HG02678 (cell line): ENCODE data around the gene TRABD2B.
"Not testable (repeated sequence)": the region's sequence is repeated elsewhere in the genome, so short reads cannot be mapped to it uniquely, and the experiment has no call there.

Source experiments
- ATAC-seq: cut with Tn5 transposase; IDR thresholded peaks from one replicate; pipeline ENCODE4 v1.9.1; 2021; ENCODE audit warnings: mild to moderate bottlenecking, moderate library complexity; ENCODE audit not compliant: unreplicated experiment

TRABD2B gene

DNA sequence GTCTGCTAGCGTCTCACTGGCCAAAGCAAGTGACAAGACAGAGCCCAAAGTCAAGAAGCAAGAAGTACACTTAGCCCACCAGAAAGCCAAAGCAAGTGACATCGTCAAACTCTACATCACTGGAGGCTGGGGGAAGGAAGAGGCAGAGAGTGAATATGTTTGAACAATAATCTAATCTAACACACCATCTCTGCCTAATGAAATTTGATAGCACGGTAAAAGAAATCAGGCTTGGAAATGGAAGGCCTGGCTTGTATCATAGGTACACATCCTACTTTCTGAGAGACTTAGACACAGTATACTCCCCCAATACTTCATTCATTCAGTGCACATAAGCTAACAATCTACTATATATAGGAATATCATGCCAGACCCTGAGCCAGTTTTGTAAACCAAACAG, 26.3 kb downstream of the TRABD2B start:
- no peak for ATAC-seq

GRCh38 chr1:47969478-47969877, 27.7 kb downstream of the TRABD2B start:
- ATAC-seq, result no peak

DNA sequence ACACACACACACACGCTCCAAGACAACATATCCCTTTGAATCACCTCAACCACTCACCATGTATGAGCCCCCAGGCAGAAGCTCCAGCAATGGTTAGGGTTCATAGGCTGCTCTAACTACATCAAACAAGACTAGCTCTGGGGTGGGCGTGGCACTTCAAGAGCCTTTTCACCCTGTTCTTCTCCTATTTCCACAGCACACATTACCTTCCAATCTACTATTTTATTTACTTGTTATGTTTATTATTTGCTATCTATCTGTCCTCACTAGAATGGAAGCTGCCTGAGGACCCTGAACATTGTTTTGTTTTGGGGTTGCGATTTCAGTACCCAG, 28.7 kb downstream of the TRABD2B start:
- ATAC-seq, result no peak

DNA sequence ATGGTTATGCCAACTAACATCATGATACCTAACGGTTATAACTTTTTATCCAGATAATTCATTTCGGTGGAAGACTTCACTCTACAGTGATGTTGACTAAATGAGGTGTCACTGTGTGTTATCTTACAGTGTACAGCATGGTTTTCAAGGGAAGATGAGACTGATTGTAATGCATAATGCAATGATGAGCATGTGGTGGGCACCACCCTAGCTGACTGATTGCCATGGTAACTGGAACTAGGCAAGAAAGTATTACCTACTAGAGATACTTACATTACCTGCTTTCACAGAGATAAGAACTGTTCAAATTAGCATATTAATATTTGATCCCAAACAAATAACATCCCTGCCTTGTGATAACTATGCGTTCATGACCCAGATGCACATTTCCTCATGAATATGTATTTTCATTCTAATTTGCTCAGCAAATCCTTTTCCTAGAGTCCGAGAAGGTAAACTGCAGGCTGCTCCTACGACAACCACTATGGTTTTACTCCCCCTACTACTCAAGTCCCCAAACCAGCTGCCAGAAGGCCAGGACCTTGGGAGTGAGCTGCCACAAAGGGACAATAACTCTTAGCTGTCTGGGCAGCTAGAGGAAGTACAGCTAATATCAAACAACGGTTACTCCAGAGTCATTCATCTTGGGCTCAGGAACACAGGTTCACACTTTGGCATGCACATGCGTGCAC, 29.2 kb downstream of the TRABD2B start:
- no peak for ATAC-seq

- ATAC-seq, result no peak
Measured at GRCh38 chr1:47965816-47966215, 31.4 kb downstream of the TRABD2B start.

- no peak for ATAC-seq
Measured at GRCh38 chr1:47964636-47965035, 32.5 kb downstream of the TRABD2B start.

- no peak for ATAC-seq
Measured at GRCh38 chr1:47963568-47964358, 33.4 kb downstream of the TRABD2B start.

GRCh38 chr1:47962750-47963492, 34.3 kb downstream of the TRABD2B start:
- ATAC-seq, result no peak

- ATAC-seq, result not testable (repeated sequence)
Measured at GRCh38 chr1:47961835-47962234, 35.4 kb downstream of the TRABD2B start.

GRCh38 chr1:47956491-47956890, 40.7 kb downstream of the TRABD2B start:
- ATAC-seq, result not testable (repeated sequence)

DNA sequence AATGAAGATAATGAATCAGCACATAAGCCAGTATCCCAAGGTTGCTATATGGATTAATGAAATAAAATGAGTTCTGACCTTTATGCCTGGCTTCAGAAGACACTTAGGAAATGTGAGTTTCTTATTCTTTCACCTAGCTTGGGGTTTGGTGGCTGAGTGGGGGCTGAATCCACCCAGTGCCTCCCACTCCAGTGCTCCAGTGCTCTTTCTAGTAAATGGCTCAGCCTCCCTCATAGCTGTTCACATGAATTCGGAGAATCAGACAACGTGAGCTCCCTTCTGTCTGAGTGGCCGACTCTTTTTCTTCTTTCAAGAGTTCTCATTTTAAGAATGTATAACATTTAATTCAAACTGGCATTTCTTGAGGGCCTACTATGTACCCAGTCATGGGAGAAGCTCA, 43.5 kb downstream of the TRABD2B start:
- no peak for ATAC-seq

DNA sequence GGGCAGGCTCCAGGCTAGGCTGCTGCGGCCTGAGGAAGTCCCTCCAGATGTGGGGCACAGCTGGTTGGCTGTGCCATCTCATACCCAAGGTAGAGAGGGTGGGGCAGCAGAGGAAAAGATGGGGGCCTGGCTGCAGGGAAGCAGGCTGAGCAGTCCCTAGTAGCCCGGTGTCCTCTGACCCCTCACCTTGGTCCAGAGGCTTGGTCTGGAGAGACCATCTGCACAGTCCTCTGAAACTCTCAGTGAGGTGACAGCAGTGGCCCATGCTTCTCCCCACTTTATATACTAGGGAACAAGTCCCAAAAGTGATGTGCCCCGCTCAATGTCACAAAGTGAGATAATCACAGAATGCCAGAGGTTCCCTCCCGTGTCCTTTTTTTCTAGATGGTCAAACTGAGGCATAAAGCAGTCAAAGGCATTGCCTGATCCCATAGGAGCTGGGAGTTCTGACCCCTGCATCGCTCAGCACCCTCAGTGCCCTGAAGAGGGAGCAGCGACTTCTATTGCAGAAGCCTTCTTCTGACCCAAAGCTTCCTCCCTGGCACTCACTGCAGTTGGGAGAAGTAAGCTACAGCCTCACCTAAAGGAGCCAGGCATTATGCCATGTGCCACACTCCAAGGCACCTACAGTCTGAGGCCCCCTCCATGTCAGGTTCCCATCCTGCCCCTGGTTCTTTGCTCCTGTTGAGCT, 45.5 kb downstream of the TRABD2B start:
- no peak for ATAC-seq

DNA sequence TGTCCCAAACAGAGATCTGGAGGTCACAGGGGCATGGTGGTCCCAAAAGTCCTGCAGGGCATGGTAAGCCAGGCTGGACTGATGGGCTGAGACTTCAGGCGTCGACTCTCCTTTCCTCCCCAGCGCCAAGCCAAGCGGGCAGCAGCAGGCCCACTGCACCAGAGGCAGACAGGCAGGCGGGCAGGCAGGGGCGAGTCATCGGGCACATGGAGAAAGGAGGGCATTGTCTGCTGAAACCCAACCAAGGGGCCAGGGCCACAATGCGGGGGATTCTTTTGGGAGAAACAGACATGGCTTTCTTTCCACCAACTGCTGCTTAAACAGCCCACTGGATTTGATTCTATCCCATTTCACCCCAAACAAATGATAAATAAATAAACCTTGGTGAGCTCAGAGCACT, 46.2 kb downstream of the TRABD2B start:
- no peak for ATAC-seq

DNA sequence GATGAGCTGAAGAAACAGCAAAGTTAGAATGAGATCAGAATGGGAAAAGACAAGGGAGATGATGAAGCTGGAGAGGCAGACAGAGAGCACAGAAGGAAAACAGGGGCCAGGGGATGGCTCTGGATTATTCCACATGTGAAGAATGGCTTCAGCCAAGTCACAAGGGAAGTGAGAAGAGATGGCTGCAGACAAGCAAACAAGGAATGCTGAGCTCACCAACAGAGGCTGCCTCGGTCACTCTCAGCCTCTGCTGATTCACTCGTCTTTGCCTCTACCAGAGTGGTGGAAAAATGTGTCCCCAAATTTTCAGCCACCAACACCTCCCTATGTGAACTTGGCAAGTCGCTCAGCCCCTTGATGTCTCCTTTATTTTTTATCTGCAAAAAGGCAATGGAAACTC, 46.7 kb downstream of the TRABD2B start:
- no peak for ATAC-seq

- ATAC-seq, result no peak
Measured at GRCh38 chr1:47948126-47948525, 49.1 kb downstream of the TRABD2B start.

- no peak for ATAC-seq
Measured at GRCh38 chr1:47947531-47947930, 49.7 kb downstream of the TRABD2B start.

- no peak for ATAC-seq
Measured at GRCh38 chr1:47944561-47944960, 52.6 kb downstream of the TRABD2B start.

GRCh38 chr1:47942240-47942629, 55.0 kb downstream of the TRABD2B start:
- no peak for ATAC-seq

GRCh38 chr1:47941609-47942239, 55.5 kb downstream of the TRABD2B start:
- ATAC-seq, result no peak

DNA sequence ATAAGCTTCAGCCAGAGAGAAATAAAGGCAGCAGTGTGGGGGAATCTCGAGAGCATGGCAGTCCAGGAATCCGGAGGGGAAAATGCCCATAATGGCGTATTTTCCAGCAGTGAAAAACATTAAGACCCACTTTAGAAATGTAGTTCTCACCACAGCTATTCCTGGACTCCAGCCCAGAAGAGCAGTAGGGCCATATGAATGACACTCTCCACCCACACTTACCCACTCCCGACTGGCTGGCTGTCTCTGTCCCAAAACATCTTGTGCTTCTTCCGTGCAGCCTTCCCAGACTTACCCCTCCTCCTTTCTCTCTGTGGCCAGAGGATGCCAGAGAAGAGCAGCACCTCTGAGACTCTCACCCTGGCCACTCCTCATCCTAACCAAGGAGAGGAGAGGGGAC, 56.4 kb downstream of the TRABD2B start:
- no peak for ATAC-seq

- no peak for ATAC-seq
Measured at GRCh38 chr1:47940326-47940725, 56.9 kb downstream of the TRABD2B start.
